ENCODE measurements around the gene AIG1.
A peak's percentile ranks its signal among the peaks of the same experiment; 100 is the strongest.
"Not testable (repeated sequence)": the region's sequence is repeated elsewhere in the genome, so short reads cannot be mapped to it uniquely, and the experiment has no call there.

Gene AIG1

GRCh38 chr6:143167224-143167623 is 106.5 kb downstream of the AIG1 start:
- DNase-seq (ENCODE audit: low read depth) = no peak
- TF ChIP-seq CTCF (conservative IDR thresholded peaks at IDR 0.05; ENCODE audit: low read depth, low read length) = no peak
- H3K4me3 ChIP-seq (ENCODE audit: low read depth, low read length) = no peak overlapping the region

GRCh38 chr6:143168396-143168816 is 107.7 kb downstream of the AIG1 start:
- DNase-seq (ENCODE audit: low read depth); H3K4me3 ChIP-seq (ENCODE audit: low read depth, low read length): not testable (repeated sequence)

- no peak overlapping the region for H3K4me3 ChIP-seq (ENCODE audit: low read depth, low read length)
- no peak for DNase-seq (ENCODE audit: low read depth)
- TF ChIP-seq CTCF (conservative IDR thresholded peaks at IDR 0.05; ENCODE audit: low read depth, low read length) = no peak
Measured at GRCh38 chr6:143169440-143169839, 108.8 kb downstream of the AIG1 start.

- DNase-seq (ENCODE audit: low read depth) = no peak
- no peak for TF ChIP-seq CTCF (conservative IDR thresholded peaks at IDR 0.05; ENCODE audit: low read depth, low read length)
- H3K4me3 ChIP-seq (ENCODE audit: low read depth, low read length) = no peak overlapping the region
Measured at GRCh38 chr6:143174516-143174915, 113.8 kb downstream of the AIG1 start.

GRCh38 chr6:143174951-143175350 is 114.3 kb downstream of the AIG1 start:
- no peak for DNase-seq (ENCODE audit: low read depth)
- no peak overlapping the region for H3K4me3 ChIP-seq (ENCODE audit: low read depth, low read length)
- TF ChIP-seq CTCF (conservative IDR thresholded peaks at IDR 0.05; ENCODE audit: low read depth, low read length) = no peak

GRCh38 chr6:143176090-143177021 is 115.7 kb downstream of the AIG1 start:
- H3K4me3 ChIP-seq (ENCODE audit: low read depth, low read length) = no peak overlapping the region
- DNase-seq (ENCODE audit: low read depth) = peak; percentile 97
- peak; percentile 28 for TF ChIP-seq CTCF (conservative IDR thresholded peaks at IDR 0.05; ENCODE audit: low read depth, low read length)

GRCh38 chr6:143177706-143178105 is 117.0 kb downstream of the AIG1 start:
- no peak overlapping the region for H3K4me3 ChIP-seq (ENCODE audit: low read depth, low read length)
- TF ChIP-seq CTCF (conservative IDR thresholded peaks at IDR 0.05; ENCODE audit: low read depth, low read length) = no peak
- DNase-seq (ENCODE audit: low read depth) = no peak

Data from choroid plexus epithelial cell (primary cell).